GM13976 (cell line): ENCODE measurements around the gene ING1.

Experiments
- DNase-seq: peaks from one replicate; pipeline ENCODE4 v3.0.0; 2012; ENCODE audit warnings: low spot score
- in situ Hi-C: fragments of 300-500 bp; cut with MboI; formaldehyde crosslinking; loops from one replicate; pipeline ENCODE4 v1.12.0; 2022; ENCODE audit warnings: low sequenced_read_pairs, mixed read lengths, inconsistent platforms; ENCODE audit not compliant: unreplicated experiment
- TF ChIP-seq, protein P1 (sequence below): IDR thresholded peaks from 2 replicates; pipeline ENCODE4 v1.5.1; 2012; ENCODE audit warnings: borderline replicate concordance, mild to moderate bottlenecking; ENCODE audit not compliant: insufficient read depth; ENCODE audit errors: extremely low read depth, missing control alignments, control extremely low read depth

Gene ING1

DNA sequence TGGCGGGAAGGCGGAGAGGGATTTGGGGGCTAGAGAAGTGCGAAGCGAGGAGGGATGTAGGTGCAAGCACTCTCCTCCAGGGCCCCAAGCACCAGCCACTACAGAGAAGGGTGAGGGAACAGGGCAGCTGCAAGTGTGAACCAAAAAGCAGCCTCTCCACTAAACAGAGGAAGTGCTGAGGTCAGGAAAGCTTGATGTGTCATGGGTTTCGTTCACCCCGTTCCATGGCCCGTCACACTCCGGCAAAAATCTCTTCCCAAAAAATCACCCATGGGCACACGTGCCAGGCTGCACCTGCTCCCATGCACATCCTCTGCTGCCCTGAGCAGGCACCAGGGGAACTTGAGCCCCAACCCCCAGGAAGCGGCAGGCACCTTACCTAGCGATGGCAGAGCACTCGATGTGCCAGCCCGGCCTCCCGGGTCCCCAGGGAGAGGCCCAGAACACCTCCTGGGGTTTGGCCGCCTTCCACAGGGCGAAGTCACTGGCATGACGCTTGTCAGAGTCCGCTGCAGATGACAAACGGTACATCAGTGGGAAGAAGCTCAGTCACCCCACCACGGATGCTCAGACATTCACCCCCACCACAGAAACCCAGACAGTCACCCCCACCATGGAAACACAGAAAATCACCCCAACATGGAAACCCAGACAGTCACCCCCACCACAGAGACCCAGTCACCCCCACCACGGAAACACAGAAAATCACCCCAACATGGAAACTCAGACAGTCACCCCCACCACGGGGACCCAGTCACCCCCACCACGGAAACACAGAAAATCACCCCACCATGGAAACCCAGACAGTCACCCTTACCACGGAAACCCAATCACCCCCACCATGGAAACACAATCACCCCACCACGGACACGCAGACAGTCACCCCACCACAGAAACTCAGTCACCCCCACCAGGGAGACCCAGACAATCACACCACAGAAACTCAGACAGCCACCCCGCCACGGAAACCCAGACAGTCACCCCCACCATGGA is 36.6 kb upstream of the ING1 start:
- peak; percentile 81 for DNase-seq
- in situ Hi-C loops, result no loop called here
- TF ChIP-seq, protein P1, sequence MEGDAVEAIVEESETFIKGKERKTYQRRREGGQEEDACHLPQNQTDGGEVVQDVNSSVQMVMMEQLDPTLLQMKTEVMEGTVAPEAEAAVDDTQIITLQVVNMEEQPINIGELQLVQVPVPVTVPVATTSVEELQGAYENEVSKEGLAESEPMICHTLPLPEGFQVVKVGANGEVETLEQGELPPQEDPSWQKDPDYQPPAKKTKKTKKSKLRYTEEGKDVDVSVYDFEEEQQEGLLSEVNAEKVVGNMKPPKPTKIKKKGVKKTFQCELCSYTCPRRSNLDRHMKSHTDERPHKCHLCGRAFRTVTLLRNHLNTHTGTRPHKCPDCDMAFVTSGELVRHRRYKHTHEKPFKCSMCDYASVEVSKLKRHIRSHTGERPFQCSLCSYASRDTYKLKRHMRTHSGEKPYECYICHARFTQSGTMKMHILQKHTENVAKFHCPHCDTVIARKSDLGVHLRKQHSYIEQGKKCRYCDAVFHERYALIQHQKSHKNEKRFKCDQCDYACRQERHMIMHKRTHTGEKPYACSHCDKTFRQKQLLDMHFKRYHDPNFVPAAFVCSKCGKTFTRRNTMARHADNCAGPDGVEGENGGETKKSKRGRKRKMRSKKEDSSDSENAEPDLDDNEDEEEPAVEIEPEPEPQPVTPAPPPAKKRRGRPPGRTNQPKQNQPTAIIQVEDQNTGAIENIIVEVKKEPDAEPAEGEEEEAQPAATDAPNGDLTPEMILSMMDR, result no peak

DNA sequence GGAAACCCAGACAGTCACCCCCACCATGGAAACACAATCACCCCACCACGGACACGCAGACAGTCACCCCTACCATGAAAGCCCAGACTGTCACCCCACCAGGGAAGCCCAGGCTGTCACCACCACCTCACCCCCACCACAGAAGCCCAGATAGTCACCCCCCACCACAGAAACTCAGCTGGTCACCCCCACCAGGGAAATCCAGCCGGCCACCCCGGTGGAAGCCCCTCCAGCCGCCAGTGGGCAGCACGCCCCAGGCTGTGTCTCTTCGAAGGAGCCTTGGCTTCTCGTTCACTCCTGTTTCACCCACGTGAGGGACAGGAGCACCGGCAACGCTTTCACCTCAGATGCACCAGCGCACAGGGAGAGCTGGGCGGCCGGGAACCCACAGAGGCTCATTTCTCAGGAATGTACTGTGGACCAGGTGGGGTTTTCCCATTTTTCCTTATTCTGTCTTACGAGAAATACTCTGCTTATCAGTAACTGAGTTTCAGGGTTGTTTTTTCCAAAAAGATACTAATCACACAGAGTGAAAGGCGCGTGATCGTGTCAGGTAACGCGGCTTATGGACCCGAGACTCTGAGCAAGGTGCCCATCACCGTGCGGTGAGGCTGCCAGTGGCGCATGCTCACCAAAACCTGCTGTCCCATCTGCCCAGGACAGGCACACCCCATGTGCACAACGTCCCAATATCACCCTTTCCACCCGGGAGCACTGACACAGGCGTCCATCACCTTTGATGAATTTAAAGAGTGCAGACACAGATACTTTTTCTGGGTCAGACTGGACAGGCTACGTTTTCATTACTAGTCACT is 35.6 kb upstream of the ING1 start:
- peak; percentile 53 for DNase-seq
- in situ Hi-C loops, result no loop called here
- TF ChIP-seq, protein P1, result no peak

DNA sequence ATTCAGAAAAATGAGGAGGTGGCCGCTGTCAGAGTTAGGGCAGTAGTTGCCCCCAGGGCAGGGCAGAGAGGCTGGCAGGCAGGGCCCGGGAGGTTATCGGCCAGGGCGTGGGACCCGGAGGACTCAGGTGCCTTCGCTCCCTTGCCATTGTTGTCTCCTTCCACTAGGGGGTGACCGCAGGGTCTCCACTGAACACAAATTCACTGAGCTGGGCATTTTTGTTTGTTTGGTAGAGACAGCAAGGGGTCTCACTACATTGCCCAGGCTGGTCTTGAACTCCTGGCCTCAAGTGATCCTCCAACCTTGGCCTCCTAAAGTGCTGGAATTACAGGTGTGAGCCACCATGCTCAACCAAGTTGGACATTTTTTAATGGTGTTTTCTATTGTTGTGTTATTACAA is 32.6 kb upstream of the ING1 start:
- TF ChIP-seq, protein P1, result no peak
- in situ Hi-C loops, result no loop called here
- peak; percentile 52 for DNase-seq

DNA sequence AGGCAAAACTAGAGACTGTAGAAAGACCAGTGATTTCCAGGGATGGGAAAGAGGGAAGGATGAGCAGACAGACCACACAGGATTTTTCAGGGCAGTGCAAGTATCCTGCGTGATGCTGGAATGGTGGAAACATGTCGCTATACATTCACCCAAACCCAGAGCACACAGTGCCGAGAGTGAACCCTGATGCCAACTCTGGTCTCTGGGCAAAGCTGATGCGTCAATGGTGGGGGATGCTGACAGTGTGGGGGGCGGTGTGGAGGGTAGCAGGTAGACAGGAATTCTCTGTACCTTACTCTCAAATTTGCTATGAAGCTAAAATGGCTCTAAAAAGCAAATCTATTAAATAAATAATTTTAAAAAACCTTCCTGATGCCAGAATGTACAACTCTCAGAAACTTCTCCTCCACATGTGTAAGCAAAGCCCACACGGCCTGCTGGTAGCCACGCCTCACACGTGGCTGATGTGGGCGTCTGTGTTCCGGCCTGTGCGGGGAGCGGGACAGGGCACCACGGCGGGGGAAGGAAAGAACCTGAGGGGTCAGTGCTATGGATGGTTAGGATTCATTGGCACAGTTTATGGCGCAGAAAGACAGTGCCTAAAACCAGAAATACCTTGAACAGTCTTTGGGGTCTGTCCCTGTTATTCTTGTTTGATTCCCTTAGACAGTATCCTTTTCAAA is 31.5 kb upstream of the ING1 start:
- no peak for DNase-seq
- TF ChIP-seq, protein P1, result no peak
- in situ Hi-C loops, result no loop called here

DNA sequence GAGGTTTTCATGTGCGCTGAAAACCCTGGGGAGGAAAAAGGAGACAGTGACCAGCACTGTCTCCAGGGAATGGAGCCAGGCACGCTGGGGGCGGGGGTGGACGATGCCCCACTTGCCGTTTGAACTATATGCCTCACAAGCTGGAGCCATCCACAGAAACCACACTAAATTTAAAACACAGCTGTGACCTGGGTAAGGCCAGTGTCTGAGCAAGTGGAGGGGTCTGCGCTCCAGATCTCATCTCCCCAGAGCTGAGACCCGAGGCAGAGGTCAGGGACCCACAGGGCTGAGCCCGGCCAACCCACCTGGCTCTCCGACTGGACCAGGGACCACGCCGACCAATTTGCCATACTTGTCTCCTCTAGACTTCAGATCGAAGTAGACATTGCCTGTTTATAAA is 30.8 kb upstream of the ING1 start:
- TF ChIP-seq, protein P1, result no peak
- in situ Hi-C loops, result no loop called here
- DNase-seq, result no peak
